CD4-positive, alpha-beta T cell (primary cell): Measurements from ENCODE around the gene SPTBN5. TPM values are rescaled to one million over a fixed set of nuclear protein-coding genes. Genes with fewer than 3 reads are reported as not detected.

Source experiments
- ATAC-seq: fragments of 200-7000 bp; cut with Tn5 transposase; one replicate; pipeline ENCODE4 v1.10.0; 2022; ENCODE audit warnings: mild to moderate bottlenecking; ENCODE audit not compliant: poor library complexity
- CTCF ChIA-PET: fragments of 350-600 bp; sonication (Branson Sonifier 250); formaldehyde crosslinking; loops from one replicate; lab custom pipeline; 2021; ENCODE audit warnings: antibody characterized with exemption, inconsistent platforms; lab: Charles Lee
- POLR2A ChIA-PET: fragments of 350-600 bp; sonication (Branson Sonifier 250); formaldehyde crosslinking; loops from one replicate; lab custom pipeline; 2021; ENCODE audit warnings: antibody characterized with exemption, inconsistent platforms; lab: Charles Lee
- DNase-seq, 14 experiments: peaks; one replicate each; pipeline ENCODE4 v3.0.0-alpha.2; 2013 to 2020; ENCODE audit warnings: mixed read lengths in 2 of 14
- H3K27ac ChIP-seq, 2 donors: one replicate each; pipeline versions ENCODE4 v1.5.1 to v1.7.0; 2013; ENCODE audit warnings: low read length in 2 of 2, low read depth in 1 of 2, mild to moderate bottlenecking in 1 of 2
- H3K27me3 ChIP-seq, 2 experiments: 1 replicate in 1 of 2; 2 replicates in 1 of 2; pipeline versions ENCODE4 v1.6.1 to v1.7.0; 2013; ENCODE audit warnings: low read length in 2 of 2, control low read depth in 1 of 2, mild to moderate bottlenecking in 1 of 2, moderate library complexity in 1 of 2; ENCODE audit not compliant: insufficient read depth in 2 of 2, control insufficient read depth in 1 of 2
- H3K36me3 ChIP-seq: one replicate; pipeline ENCODE4 v1.6.1; 2013; ENCODE audit warnings: low read length, control low read depth; ENCODE audit not compliant: insufficient read depth
- H3K4me1 ChIP-seq: one replicate; pipeline ENCODE4 v1.6.1; 2013; ENCODE audit warnings: low read length, control low read depth; ENCODE audit not compliant: insufficient read depth
- H3K4me3 ChIP-seq: one replicate; pipeline ENCODE4 v1.5.1; 2013; ENCODE audit warnings: mild to moderate bottlenecking, low read length, moderate library complexity
- H3K9me3 ChIP-seq, 2 experiments: 1 replicate in 1 of 2; 2 replicates in 1 of 2; pipeline versions ENCODE4 v1.6.1 to v1.7.0; 2013; ENCODE audit warnings: low read length in 2 of 2, mild to moderate bottlenecking in 2 of 2, control low read depth in 1 of 2, moderate library complexity in 1 of 2; ENCODE audit not compliant: control insufficient read depth in 1 of 2, insufficient read depth in 1 of 2
- H3K27ac Mint-ChIP-seq: one replicate; pipeline ENCODE4 v1.8.0; 2020; ENCODE audit warnings: mixed read lengths
- H3K27me3 Mint-ChIP-seq: one replicate; pipeline ENCODE4 v1.8.0; 2021; ENCODE audit warnings: mixed read lengths
- H3K36me3 Mint-ChIP-seq: one replicate; pipeline ENCODE4 v1.8.0; 2021; ENCODE audit warnings: low read depth, mixed read lengths
- H3K4me1 Mint-ChIP-seq: one replicate; pipeline ENCODE4 v1.8.0; 2021; ENCODE audit warnings: low read depth, mixed read lengths
- H3K4me3 Mint-ChIP-seq: one replicate; pipeline ENCODE4 v1.8.0; 2020; ENCODE audit warnings: mild to moderate bottlenecking, mixed read lengths
- H3K9me3 Mint-ChIP-seq: one replicate; pipeline ENCODE4 v1.8.0; 2020; ENCODE audit warnings: mixed read lengths
- CTCF ChIP-seq: fragments of 200-600 bp; IDR thresholded peaks from one replicate; pipeline ENCODE4 v1.8.0; 2022; ENCODE audit warnings: antibody characterized with exemption, mild to moderate bottlenecking
- intact Hi-C, 2 experiments: fragments of 100-400 bp; cut with DNase I in 1 of 2; cut with micrococcal nuclease in 1 of 2; formaldehyde crosslinking; loops; one replicate each; pipeline versions ENCODE4 v1.15.1 to v1.9.0; 2023 to 2025; cut with DNase I, micrococcal nuclease
- total RNA-seq, 174 experiments: library from RNA in 2 of 174; stranded (reverse) in 2 of 174; gene quantifications; one replicate each; pipeline ENCODE4 v1.2.3 and lab custom pipeline; 2021 to 2026

Gene SPTBN5
- total RNA-seq, 2 experiments from 2014 or later, result 2.2 to 2.3 TPM

GRCh38 chr15:41930221-41930866, 36.5 kb upstream of the SPTBN5 start:
- H3K9me3 ChIP-seq, result no peaks in the 10 kb centered on the region
- H3K4me3 Mint-ChIP-seq, result no peak overlapping the region
- H3K4me3 ChIP-seq, result no peak overlapping the region
- H3K27me3 Mint-ChIP-seq, result no peaks in the 10 kb centered on the region
- DNase-seq (peak in 2 of 14 experiments; percentile 48 to 60), ATAC-seq (no peak)
- POLR2A ChIA-PET, result interaction anchor here (2.0 kb wide), 1 partner anchor 42 kb away, joined by 6 read pairs; the partner anchor contains the start of gene EHD4
- intact Hi-C loops, result no loop called here
- H3K9me3 Mint-ChIP-seq, result no peaks in the 10 kb centered on the region
- H3K36me3 Mint-ChIP-seq, result peaks cover 9% of the 10 kb centered on the region
- H3K4me1 ChIP-seq, result peaks cover 49% of the 10 kb centered on the region
- no peak overlapping the region for H3K27ac ChIP-seq
- H3K36me3 ChIP-seq, result no peaks in the 10 kb centered on the region
- CTCF ChIA-PET, result interaction anchor here (0.5 to 1.8 kb wide), 2 partner anchors 43 to 145 kb away, joined by 4 read pairs; no protein-coding TSS in a partner anchor
- no peak for TF ChIP-seq CTCF
- H3K27me3 ChIP-seq, result no peaks in the 10 kb centered on the region
- peaks cover 42% of the 10 kb centered on the region for H3K4me1 Mint-ChIP-seq
- peak overlapping the region; percentile 24 for H3K27ac Mint-ChIP-seq

- Histone ChIP-seq H3K9me3 (no peaks in the 10 kb centered on the region), H3K4me1 (peaks cover 35% of the 10 kb centered on the region), H3K36me3 (peaks cover 3% of the 10 kb centered on the region), H3K27ac (no peak overlapping the region), H3K4me3 (no peak overlapping the region), H3K27me3 (no peaks in the 10 kb centered on the region)
- H3K4me1 Mint-ChIP-seq, result peaks cover 31% of the 10 kb centered on the region
- ChIA-PET CTCF (interaction anchor here (1.8 kb wide), 1 partner anchor 44 kb away, joined by 4 read pairs; no protein-coding TSS in a partner anchor), POLR2A (interaction anchor here (2.0 kb wide), 1 partner anchor 43 kb away, joined by 6 read pairs; the partner anchor contains the start of gene EHD4)
- peak overlapping the region; percentile 8 for H3K27ac Mint-ChIP-seq
- H3K4me3 Mint-ChIP-seq, result no peak overlapping the region
- no peak for TF ChIP-seq CTCF
- no peaks in the 10 kb centered on the region for H3K27me3 Mint-ChIP-seq
- ATAC-seq (no peak), DNase-seq (peak in 1 of 14 experiments; percentile 19)
- intact Hi-C loops, result loop anchor here in 1 of 2 experiments (10.0 kb wide), 1 partner anchor 126 kb away; no protein-coding TSS in a partner anchor
- peaks cover 9% of the 10 kb centered on the region for H3K36me3 Mint-ChIP-seq
- no peaks in the 10 kb centered on the region for H3K9me3 Mint-ChIP-seq
These were observed 35.1 kb upstream of the SPTBN5 start for GRCh38 chr15:41928637-41929620.

- no peak overlapping the region for H3K27ac Mint-ChIP-seq
- TF ChIP-seq CTCF, result no peak
- CTCF ChIA-PET, result no interaction called here
These were observed 34.2 kb upstream of the SPTBN5 start for GRCh38 chr15:41928100-41928499.

More at GRCh38 chr15:41928100-41928499, 34.2 kb upstream of the SPTBN5 start:
- Mint-ChIP-seq H3K4me3 (no peak overlapping the region), H3K4me1 (peaks cover 28% of the 10 kb centered on the region), H3K27me3 (no peaks in the 10 kb centered on the region), H3K9me3 (no peaks in the 10 kb centered on the region), H3K36me3 (peaks cover 13% of the 10 kb centered on the region)
- H3K36me3 ChIP-seq, result peaks cover 3% of the 10 kb centered on the region
- H3K4me1 ChIP-seq, result peaks cover 26% of the 10 kb centered on the region
- H3K4me3 ChIP-seq, result no peak overlapping the region
- DNase-seq, result no peak
- POLR2A ChIA-PET, result no interaction called here
- no peaks in the 10 kb centered on the region for H3K9me3 ChIP-seq
- ATAC-seq, result no peak
- intact Hi-C loops, result loop anchor here in 1 of 2 experiments (10.0 kb wide), 1 partner anchor 127 kb away; no protein-coding TSS in a partner anchor
- H3K27me3 ChIP-seq, result no peaks in the 10 kb centered on the region
- no peak overlapping the region for H3K27ac ChIP-seq
